ENCODE measurements around the gene HEG1. TPM values are rescaled to one million over a fixed set of nuclear protein-coding genes. Genes with fewer than 3 reads are reported as not detected.

The HEG1 gene
- total and polyA plus RNA-seq, 2 of the 13 experiments (the other 11 are each of a cell fraction or from before 2014, with no cell fraction given) = 10.7 to 18.2 TPM

DNA sequence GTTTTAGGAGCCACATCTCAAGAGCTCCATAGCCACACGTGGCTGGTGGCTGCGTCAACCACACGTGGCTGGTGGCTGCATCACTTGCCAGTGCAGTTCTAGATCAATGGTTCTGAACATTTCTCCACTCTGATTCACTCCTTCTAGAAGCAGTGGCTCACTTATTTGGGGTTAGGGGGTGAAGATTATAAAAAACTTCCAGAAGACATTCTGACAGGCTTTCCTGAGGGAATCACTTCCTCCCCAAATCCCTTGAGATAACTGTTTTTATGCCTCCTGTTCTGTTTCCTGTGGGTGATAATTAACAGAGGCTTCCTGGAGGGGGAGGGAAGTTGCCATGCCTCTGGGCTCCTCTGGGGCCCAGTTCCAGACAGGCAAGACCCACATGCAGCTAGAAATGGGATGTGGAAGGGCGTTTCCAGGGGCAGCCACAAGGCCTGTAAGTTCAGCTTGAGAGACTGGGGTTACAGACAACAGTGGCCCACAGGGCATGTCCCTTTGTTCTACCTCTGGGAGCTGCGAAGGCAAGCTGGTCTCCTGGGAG, 23.6 kb downstream of the HEG1 start:
- CTCF ChIA-PET (ENCODE audit: low intra/inter-chr PET ratio, low total read pairs) = no interaction called here
- H3K36me3 ChIP-seq (replicated peaks in 1 of 2; ENCODE audit: control insufficient read depth in 1 of 2, insufficient read depth in 2 of 2, low read length in 2 of 2) = peaks cover 12 to 22% of the 10 kb centered on the region in 2 experiments
- H3K27ac ChIP-seq (ENCODE audit: extremely low read length, insufficient read depth, low read length) = peak overlapping the region; percentile 38
- TF ChIP-seq, protein P1, sequence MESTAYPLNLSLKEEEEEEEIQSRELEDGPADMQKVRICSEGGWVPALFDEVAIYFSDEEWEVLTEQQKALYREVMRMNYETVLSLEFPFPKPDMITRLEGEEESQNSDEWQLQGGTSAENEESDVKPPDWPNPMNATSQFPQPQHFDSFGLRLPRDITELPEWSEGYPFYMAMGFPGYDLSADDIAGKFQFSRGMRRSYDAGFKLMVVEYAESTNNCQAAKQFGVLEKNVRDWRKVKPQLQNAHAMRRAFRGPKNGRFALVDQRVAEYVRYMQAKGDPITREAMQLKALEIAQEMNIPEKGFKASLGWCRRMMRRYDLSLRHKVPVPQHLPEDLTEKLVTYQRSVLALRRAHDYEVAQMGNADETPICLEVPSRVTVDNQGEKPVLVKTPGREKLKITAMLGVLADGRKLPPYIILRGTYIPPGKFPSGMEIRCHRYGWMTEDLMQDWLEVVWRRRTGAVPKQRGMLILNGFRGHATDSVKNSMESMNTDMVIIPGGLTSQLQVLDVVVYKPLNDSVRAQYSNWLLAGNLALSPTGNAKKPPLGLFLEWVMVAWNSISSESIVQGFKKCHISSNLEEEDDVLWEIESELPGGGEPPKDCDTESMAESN (CRISPR knock-in tag; conservative IDR thresholded peaks at IDR 0.05) = no peak
- TF ChIP-seq ZNF577 (CRISPR knock-in tag; IDR thresholded peaks at IDR 0.05; ENCODE audit: borderline replicate concordance, low read depth) (no peak), ZNF30 (CRISPR knock-in tag; IDR thresholded peaks at IDR 0.05) (no peak), DNMT1 (CRISPR knock-in tag; IDR thresholded peaks at IDR 0.05) (no peak), KLF6 (CRISPR knock-in tag; IDR thresholded peaks at IDR 0.05) (no peak), ATF4 (CRISPR knock-in tag; IDR thresholded peaks at IDR 0.05) (no peak), POGZ (CRISPR knock-in tag; IDR thresholded peaks at IDR 0.05) (no peak), DMAP1 (CRISPR knock-in tag; IDR thresholded peaks at IDR 0.05) (no peak), NR1H2 (CRISPR knock-in tag; IDR thresholded peaks at IDR 0.05; ENCODE audit: borderline replicate concordance, low read depth) (no peak), ARID4A (CRISPR knock-in tag; IDR thresholded peaks at IDR 0.05; ENCODE audit: borderline replicate concordance) (peak; percentile 18; the same call in 1 of the 2 replicates), NCOA1 (CRISPR knock-in tag; IDR thresholded peaks at IDR 0.05) (no peak), THYN1 (CRISPR knock-in tag; IDR thresholded peaks at IDR 0.05; ENCODE audit: borderline replicate concordance, low read depth) (no peak), SAP130 (CRISPR knock-in tag; IDR thresholded peaks at IDR 0.05; ENCODE audit: low read depth) (peak; percentile 15; the same call in 1 of the 2 replicates), ZNF576 (CRISPR knock-in tag; IDR thresholded peaks at IDR 0.05) (no peak), ZNF160 (CRISPR knock-in tag; IDR thresholded peaks at IDR 0.05) (no peak)

More for the DNA sequence above, 23.6 kb downstream of the HEG1 start:
- POLR2A ChIA-PET = interaction anchor here (1.0 to 1.6 kb wide), 3 partner anchors 20 to 31 kb away, joined by 3 to 5 read pairs (median 3); no protein-coding TSS in a partner anchor
- Histone ChIP-seq H3K4me1 (ENCODE audit: insufficient read depth, low read length) (peaks cover 22% of the 10 kb centered on the region), H3K9me3 (ENCODE audit: low read length) (no peaks in the 10 kb centered on the region), H3K4me3 (replicated peaks in 1 of 3; ENCODE audit: insufficient read depth in 1 of 3, low read depth in 2 of 3, low read length in 3 of 3) (no peak overlapping the region), H3K79me2 (ENCODE audit: insufficient read depth, low read length) (peaks cover 14% of the 10 kb centered on the region), H3K9ac (ENCODE audit: insufficient read depth, low read depth, low read length) (peak overlapping the region; percentile 4; the same call in 1 of the 2 replicates), H2AFZ (ENCODE audit: low read length) (no peak overlapping the region), H3K27me3 (ENCODE audit: control insufficient read depth in 1 of 2, insufficient read depth in 2 of 2, low read length in 2 of 2) (no peaks in the 10 kb centered on the region), H3K4me2 (ENCODE audit: low read depth, low read length) (peak overlapping the region; percentile 21), H4K20me1 (ENCODE audit: insufficient read depth, low read length) (no peaks in the 10 kb centered on the region)
- in situ Hi-C loops (cut with HindIII; ENCODE audit: extremely low pct_ligation_motif_present, low pct_unique_long_range_greater_than_20kb) (no loop called here), intact Hi-C loops (cut with micrococcal nuclease; ENCODE audit: unreplicated experiment) (no loop called here)
- FAIRE-seq (peak; percentile 42), ATAC-seq (peak; percentile 98), DNase-seq (ENCODE audit: low spot score) (peak; percentile 70)
- WGBS (ENCODE audit: low lambda C conversion rate) = 68% methylated on average over 5 of the region's 5 CpGs
- BruUV-seq (replicated peaks) = no TSS peak

Data from HepG2 (cell line).